K562 (cell line): ENCODE measurements around the gene ARHGEF7. TPM values are rescaled to one million over a fixed set of nuclear protein-coding genes. Genes with fewer than 3 reads are reported as not detected.
A peak's percentile ranks its signal among the peaks of the same experiment; 100 is the strongest.

ENCODE experiments used
- FOSL1 ChIP-seq: fragments of 200-800 bp; sonication (Bioruptor generic); conservative IDR thresholded peaks from 2 replicates; pipeline ENCODE4 v1.6.1; 2016; ENCODE audit warnings: missing genetic modification characterization, missing compliant biosample characterization
- HDAC3 ChIP-seq: fragments of 450-650 bp; IDR thresholded peaks from 2 replicates; pipeline ENCODE4 v1.6.1; 2018; ENCODE audit warnings: borderline replicate concordance, mild to moderate bottlenecking, moderate library complexity; ENCODE audit not compliant: partially characterized antibody
- MTA2 ChIP-seq: fragments of 450-650 bp; IDR thresholded peaks from 2 replicates; pipeline ENCODE4 v1.6.1; 2016; ENCODE audit warnings: low read depth
- RBBP5 ChIP-seq: fragments of 200-600 bp; sonication (generic); IDR thresholded peaks from 2 replicates; pipeline ENCODE4 v1.6.1; 2012; ENCODE audit warnings: borderline replicate concordance, mild to moderate bottlenecking, low read length, control low read depth, inconsistent platforms; ENCODE audit not compliant: insufficient read depth, poor library complexity, severe bottlenecking
- RBFOX2 ChIP-seq: fragments of 200-400 bp; formaldehyde crosslinking; IDR thresholded peaks from 2 replicates; pipeline ENCODE4 v1.6.1; 2017; ENCODE audit warnings: low read depth, mild to moderate bottlenecking, low read length, moderate library complexity
- YY1 ChIP-seq, 3 experiments: IDR thresholded peaks; 2 replicates each; pipeline ENCODE4 v1.6.1; 2011; ENCODE audit warnings: low read length in 2 of 3, mild to moderate bottlenecking in 2 of 3, moderate library complexity in 2 of 3, borderline replicate concordance in 1 of 3, control low read depth in 1 of 3, low read depth in 1 of 3; ENCODE audit not compliant: insufficient read depth in 3 of 3, insufficient replicate concordance in 2 of 3, control insufficient read depth in 1 of 3, insufficient read length in 1 of 3; ENCODE audit errors: extremely low read depth in 1 of 3
- ZNF75A ChIP-seq: fragments of 450-650 bp; formaldehyde crosslinking; IDR thresholded peaks from 2 replicates; pipeline ENCODE4 v1.4.0; 2020; ENCODE audit warnings: mild to moderate bottlenecking
- polyA plus RNA-seq, 8 experiments: library from polyadenylated mRNA; depleted of rRNA in 4 of 8; stranded (reverse) in 5 of 8; unstranded in 3 of 8; fragments of >200 nt; fragmentation: Nextera tagmentation in 2 of 8; fragmentation: Illumina TruSeq in 1 of 8; extraction: Ambion mirVana in 2 of 8; extraction: Trizol in 1 of 8; gene quantifications; 2 replicates each; pipeline versions ENCODE4 v1.2.1 to v1.2.3, GENCODE V29; 2011 to 2014; ENCODE audit warnings: inconsistent platforms in 1 of 8, missing spikeins in 1 of 8
- total RNA-seq, 7 experiments: library from RNA; depleted of rRNA in 6 of 7; stranded (reverse); fragments of >200 nt in 6 of 7; fragmentation: Illumina TruSeq in 2 of 7; extraction: Trizol in 2 of 7; gene quantifications; 2 replicates each; pipeline versions ENCODE4 v1.2.1 to v1.2.3, GENCODE V29; 2011 to 2021; ENCODE audit warnings: low replicate concordance in 1 of 7
- TF ChIP-seq, protein P1 (sequence below), 2 experiments: IDR thresholded peaks; 2 replicates each; pipeline ENCODE4 v1.6.1; 2012; ENCODE audit warnings: improper control_type of control experiment in 2 of 2, low read depth in 2 of 2, low read length in 2 of 2, borderline replicate concordance in 1 of 2

Gene ARHGEF7
- total and polyA plus RNA-seq, 9 of the 15 experiments (the other 6 are each of a cell fraction or from before 2014, with no cell fraction given) = 2.1 to 26.8 (median 17.5) TPM

DNA sequence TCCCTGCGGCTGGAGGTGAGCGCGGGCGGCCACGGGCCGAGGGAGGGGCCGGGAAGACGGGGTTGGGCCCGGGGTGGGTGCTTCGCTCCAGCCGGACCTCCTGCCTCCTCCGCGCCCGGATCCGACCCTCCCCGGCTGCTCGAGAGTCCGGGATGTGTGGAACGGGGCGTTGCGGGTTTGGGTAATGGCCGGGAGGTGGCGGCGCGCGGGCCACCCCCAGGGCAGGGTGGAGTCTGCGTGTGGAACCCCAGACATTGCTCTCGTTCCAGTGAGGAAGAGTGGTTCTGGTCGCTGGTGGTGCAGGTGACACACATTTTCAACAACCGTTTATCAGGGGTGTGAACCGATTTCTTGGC is 38.8 kb downstream of the ARHGEF7 start (continued):
- peak in 1 of 3 experiments; percentile 30 for TF ChIP-seq YY1 (IDR thresholded peaks at IDR 0.05; ENCODE audit: borderline replicate concordance in 1 of 3, control insufficient read depth in 1 of 3, extremely low read depth in 1 of 3, insufficient read depth in 3 of 3, insufficient read length in 1 of 3, insufficient replicate concordance in 2 of 3, low read depth in 1 of 3, low read length in 2 of 3)
- TF ChIP-seq RBBP5 = peak; percentile 21
- TF ChIP-seq, protein P1, sequence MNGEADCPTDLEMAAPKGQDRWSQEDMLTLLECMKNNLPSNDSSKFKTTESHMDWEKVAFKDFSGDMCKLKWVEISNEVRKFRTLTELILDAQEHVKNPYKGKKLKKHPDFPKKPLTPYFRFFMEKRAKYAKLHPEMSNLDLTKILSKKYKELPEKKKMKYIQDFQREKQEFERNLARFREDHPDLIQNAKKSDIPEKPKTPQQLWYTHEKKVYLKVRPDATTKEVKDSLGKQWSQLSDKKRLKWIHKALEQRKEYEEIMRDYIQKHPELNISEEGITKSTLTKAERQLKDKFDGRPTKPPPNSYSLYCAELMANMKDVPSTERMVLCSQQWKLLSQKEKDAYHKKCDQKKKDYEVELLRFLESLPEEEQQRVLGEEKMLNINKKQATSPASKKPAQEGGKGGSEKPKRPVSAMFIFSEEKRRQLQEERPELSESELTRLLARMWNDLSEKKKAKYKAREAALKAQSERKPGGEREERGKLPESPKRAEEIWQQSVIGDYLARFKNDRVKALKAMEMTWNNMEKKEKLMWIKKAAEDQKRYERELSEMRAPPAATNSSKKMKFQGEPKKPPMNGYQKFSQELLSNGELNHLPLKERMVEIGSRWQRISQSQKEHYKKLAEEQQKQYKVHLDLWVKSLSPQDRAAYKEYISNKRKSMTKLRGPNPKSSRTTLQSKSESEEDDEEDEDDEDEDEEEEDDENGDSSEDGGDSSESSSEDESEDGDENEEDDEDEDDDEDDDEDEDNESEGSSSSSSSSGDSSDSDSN (IDR thresholded peaks at IDR 0.05; ENCODE audit: borderline replicate concordance in 1 of 2, low read depth in 2 of 2, low read length in 2 of 2) = 0 out of 4 replicates have a peak, but pooled peaks of 1 of the 2 experiments have one; percentile 21
- TF ChIP-seq HDAC3 = no peak
- TF ChIP-seq ZNF75A (CRISPR knock-in tag) = no peak
- no peak for TF ChIP-seq MTA2
- TF ChIP-seq FOSL1 (tag) = no peak
- peak; percentile 3; the same call in 1 of the 2 replicates for TF ChIP-seq RBFOX2
